ENCODE data around the gene POLR1C.
"Not testable (repeated sequence)": the region's sequence is repeated elsewhere in the genome, so short reads cannot be mapped to it uniquely, and the experiment has no call there.

POLR1C gene

GRCh38 chr6:43516697-43517504, at the start of gene POLR1C, which contains the start of gene YIPF3:
Gene POLR1C, plus strand, starts transcription at chr6:43517089. Its CDS starts 21 bp downstream, at chr6:43517110.
Gene YIPF3, minus strand, starts transcription at chr6:43516926. Its CDS starts 119 bp downstream, at chr6:43516807.
- DNase-seq (ENCODE audit: low read depth in 3 of 3), result peak; percentile 81 to 96 (median 94)

GRCh38 chr6:43467265-43467664, 49.6 kb upstream of the POLR1C start:
- DNase-seq (ENCODE audit: low read depth in 3 of 3), result not testable (repeated sequence)

- no peak for DNase-seq (ENCODE audit: low read depth in 3 of 3)
Observed at GRCh38 chr6:43467752-43468151, 49.1 kb upstream of the POLR1C start.

DNA sequence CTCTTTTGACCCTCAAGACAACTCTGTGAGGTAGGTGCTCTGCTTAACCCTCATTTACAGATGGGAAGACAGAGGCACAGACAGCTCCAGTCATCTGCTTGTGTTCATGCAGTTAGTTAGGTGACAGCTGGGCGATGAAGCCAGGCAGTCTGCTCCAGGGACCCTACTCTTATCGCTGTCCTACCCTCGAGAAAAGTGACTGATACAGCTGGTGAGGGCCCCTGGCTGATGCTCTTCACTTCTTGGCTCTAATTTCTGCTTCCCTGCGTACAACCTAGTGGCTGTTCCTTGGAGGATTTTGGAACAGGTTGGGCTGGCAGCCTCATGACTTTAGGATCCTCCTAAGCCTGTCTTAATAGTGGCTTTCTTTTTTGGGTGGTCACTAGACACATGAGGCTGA, 48.6 kb upstream of the POLR1C start:
- no peak for DNase-seq (ENCODE audit: low read depth in 3 of 3)

DNA sequence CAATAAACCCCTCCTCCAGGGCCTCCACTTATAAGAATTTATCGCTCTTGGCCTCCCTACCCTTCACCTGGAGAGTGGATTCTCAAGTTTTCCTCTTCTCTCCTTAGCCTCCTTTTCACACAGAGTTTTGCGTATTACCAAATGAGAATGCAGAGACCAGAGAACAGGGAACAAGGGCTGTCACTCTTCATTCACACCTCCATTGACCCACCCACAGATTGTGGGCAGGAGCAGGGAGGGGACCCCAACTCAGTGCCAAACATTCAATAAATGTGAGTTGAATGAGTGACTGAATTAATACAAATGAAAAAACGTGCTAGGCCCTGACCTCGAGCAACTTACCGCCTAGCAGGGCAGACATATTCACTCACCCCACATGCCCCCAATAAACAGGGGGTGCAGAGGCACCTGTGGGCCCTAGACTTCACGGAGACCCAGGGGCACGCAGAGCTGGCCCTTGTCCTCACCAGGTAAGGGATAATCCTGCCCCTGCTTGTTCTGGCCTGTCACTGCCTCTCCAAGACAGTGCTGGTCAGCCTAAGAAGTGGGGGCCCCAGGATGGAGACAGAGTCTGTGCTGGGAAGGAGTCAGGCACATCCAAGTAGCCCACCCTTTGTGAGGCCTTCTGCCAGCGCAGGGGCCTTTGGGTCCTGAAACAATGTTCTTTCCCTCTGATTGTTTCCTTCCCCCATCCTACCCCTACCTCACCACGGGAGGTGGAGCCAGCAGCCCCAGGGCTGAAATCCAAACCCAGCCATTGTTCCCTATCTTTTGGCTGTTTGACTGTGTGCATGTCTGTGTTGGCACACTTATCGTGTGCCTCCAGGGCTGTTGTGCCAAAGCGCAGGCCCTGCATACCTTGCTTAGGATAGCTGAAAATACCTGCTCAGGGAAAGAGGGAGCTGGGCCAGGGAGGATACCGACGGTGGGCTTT, 47.9 kb upstream of the POLR1C start:
- DNase-seq (ENCODE audit: low read depth in 3 of 3), result no peak

- DNase-seq (ENCODE audit: low read depth in 3 of 3), result no peak
Observed at GRCh38 chr6:43469947-43470346, 46.9 kb upstream of the POLR1C start.

- no peak for DNase-seq (ENCODE audit: low read depth in 3 of 3)
Observed at GRCh38 chr6:43471399-43471798, 45.5 kb upstream of the POLR1C start.

DNA sequence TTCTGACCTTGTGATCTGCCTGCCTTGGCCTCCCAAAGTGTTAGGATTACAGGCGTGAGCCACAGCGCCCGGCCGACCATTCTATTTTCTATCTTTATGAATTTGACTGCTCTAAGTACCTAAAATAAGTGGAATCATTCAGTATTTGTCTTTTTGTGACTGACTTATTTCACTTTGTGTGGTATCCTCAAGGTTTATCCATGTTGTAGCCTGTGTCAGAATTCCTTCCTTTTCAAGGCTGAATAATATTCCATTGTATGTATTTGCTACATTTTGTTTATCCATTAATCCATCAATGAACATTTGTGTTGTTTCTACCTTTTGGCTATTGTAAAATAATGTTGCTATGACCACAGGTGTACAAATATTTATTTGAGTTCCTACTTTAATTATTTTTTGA, 44.4 kb upstream of the POLR1C start:
- no peak for DNase-seq (ENCODE audit: low read depth in 3 of 3)

DNA sequence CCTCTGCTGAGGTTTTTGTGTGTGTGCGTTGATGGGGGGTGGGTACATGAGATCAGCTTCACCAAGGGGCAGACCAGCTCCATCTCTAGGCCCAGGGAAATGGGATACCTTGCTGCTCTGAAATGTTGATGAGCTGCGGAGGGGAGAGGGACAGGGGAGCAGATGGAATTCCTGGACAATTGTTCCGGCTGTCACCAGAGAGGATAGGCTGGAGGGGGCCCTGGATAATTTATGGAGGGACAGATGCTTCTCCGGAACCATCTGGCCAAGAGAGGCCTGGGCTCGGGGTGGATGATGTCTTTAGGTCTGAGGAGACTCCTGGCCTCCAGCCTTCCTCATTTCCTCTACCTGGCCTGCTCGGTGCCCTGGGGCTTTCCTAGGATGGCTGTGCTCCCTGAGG, 41.4 kb upstream of the POLR1C start:
- no peak for DNase-seq (ENCODE audit: low read depth in 3 of 3)

- DNase-seq (ENCODE audit: low read depth in 3 of 3), result no peak
Observed at GRCh38 chr6:43476746-43477145, 40.1 kb upstream of the POLR1C start.

GRCh38 chr6:43477235-43478007, 39.5 kb upstream of the POLR1C start, which contains the start of gene TJAP1:
Gene TJAP1, plus strand, starts transcription at chr6:43477570. Its CDS starts 21,432 bp downstream, at chr6:43499002.
- peak; percentile 96 to 98 (median 97) for DNase-seq (ENCODE audit: low read depth in 3 of 3)

DNA sequence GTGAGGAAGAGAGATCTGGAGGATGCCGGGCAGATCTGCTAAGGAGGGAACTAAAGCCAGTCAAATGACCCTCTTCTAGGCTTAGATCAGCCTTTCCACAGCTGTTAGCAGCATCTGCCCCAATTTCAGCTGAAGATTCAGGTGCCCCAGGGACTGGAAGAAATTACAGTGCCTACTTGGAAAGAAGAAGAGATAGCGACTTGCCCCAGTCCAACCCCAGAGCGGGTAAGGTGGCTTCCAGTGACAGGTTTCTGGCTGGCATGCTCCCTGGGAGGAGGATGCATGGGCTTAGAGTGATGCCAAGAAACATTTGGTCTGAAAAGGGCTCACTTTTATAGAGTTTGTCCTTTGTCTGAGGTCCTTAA, 38.9 kb upstream of the POLR1C start:
- no peak for DNase-seq (ENCODE audit: low read depth in 3 of 3)

DNA sequence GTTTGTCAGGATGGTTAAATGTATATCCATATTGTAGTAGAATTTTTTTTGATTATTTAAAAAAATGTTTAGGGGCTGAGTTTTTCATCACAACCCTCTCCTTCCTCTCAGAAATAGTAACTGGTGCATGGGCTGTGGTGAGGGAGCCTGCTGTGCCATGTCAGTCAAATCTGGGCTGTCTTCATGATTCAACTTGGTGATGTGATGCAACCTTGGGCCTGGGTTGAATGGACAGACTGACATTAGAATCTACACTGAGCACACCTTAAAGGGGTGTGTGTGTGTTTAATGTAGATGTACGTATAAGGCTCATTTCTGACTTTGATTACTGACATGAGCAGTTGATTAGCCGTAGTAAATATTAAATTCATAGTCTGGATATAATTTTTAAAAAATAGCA, 35.8 kb upstream of the POLR1C start:
- no peak for DNase-seq (ENCODE audit: low read depth in 3 of 3)

- DNase-seq (ENCODE audit: low read depth in 3 of 3), result no peak
Observed at GRCh38 chr6:43481591-43482236, 35.2 kb upstream of the POLR1C start.

DNA sequence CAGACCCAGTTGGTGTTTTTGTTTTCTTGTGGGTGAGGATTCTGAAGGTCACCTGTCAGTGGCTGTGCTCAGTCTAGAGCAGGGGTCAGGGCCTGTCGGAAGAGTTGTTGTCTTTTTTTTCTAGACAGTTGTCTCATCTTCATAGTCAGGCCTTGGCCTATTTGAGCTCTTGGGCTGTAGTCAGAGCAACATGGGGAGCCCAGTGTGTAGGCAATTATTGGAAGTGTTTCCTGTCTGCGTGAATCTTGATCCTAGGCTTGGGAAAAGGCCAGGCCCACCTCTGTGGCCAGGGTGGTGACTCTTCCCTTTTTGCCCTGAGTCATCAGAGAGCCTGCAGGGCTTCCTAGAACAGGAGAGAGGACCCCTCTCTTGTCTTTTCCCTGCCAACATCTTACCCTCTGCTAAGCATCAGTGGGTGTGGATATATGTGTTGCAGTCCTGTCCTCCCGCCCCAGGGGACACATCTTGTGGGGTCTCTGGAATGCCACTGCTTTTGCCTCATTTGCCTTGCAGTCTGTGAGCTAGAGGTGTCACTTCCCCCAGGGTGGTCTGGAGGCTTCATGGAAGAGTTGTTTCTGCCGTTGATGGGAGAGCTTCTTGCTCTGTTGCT, 28.1 kb upstream of the POLR1C start:
- no peak for DNase-seq (ENCODE audit: low read depth in 3 of 3)

GRCh38 chr6:43489277-43490072, 27.4 kb upstream of the POLR1C start:
- no peak for DNase-seq (ENCODE audit: low read depth in 3 of 3)

DNA sequence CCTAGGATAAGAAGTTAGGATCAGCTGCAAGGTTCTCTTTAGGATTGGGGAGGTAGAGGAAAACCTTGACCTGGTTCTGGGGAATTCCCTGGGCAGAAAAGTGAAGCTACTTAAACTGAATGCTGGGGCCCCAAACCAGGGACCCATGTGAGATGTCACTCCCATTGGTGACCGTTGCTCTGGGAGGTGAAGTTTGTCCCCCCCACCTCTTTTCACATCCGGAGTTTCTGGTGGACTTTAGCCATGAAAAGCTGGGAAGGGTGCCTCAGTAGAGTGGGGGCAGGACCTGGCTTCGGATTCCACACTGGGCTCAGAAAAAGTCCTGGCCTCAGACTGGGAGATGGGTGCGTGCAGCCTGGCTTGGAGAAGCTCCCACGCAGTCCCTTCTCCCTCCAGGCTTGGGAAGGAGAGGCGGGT, 26.4 kb upstream of the POLR1C start:
- no peak for DNase-seq (ENCODE audit: low read depth in 3 of 3)

GRCh38 chr6:43491750-43492661, 24.9 kb upstream of the POLR1C start:
- DNase-seq (ENCODE audit: low read depth in 3 of 3), result no peak

DNA sequence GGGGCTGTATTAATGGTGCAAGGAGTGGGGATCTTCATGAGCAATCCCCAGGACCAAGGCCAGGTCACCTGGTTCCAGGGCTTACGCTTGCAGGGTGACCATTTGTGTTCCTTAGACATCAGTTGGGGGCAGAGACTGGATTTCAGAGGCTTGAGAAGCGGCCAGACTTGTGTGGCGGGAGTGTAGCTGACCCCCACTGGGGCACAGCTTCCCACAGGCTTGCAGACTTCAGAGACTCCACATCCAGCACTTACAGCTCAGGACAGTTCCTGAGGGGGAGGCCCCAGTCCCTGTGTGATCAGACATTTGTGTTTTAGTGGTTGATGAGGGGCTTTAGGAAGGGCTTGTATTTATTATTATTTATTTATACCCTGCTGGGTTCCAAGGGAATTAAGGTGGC, 24.2 kb upstream of the POLR1C start:
- DNase-seq (ENCODE audit: low read depth in 3 of 3), result no peak
